Erythroblast (primary cell): ENCODE results near the gene NETO2.

Experiments
- GATA1 ChIP-seq: IDR thresholded peaks from 2 replicates; pipeline ENCODE4 v1.6.1; 2011; ENCODE audit warnings: low read depth, mild to moderate bottlenecking, control low read depth, low read length, moderate library complexity
- POLR2A ChIP-seq: IDR thresholded peaks from 2 replicates; pipeline ENCODE4 v1.6.1; 2011; ENCODE audit warnings: mild to moderate bottlenecking, low read length

- TF ChIP-seq POLR2A (no peak), GATA1 (no peak)
Measured at GRCh38 chr16:47043200-47043599, 100.5 kb downstream of the NETO2 start.
